Measurements from ENCODE around the gene ELOVL3.
"Not testable (repeated sequence)": the region's sequence is repeated elsewhere in the genome, so short reads cannot be mapped to it uniquely, and the experiment has no call there.

ELOVL3 gene

DNA sequence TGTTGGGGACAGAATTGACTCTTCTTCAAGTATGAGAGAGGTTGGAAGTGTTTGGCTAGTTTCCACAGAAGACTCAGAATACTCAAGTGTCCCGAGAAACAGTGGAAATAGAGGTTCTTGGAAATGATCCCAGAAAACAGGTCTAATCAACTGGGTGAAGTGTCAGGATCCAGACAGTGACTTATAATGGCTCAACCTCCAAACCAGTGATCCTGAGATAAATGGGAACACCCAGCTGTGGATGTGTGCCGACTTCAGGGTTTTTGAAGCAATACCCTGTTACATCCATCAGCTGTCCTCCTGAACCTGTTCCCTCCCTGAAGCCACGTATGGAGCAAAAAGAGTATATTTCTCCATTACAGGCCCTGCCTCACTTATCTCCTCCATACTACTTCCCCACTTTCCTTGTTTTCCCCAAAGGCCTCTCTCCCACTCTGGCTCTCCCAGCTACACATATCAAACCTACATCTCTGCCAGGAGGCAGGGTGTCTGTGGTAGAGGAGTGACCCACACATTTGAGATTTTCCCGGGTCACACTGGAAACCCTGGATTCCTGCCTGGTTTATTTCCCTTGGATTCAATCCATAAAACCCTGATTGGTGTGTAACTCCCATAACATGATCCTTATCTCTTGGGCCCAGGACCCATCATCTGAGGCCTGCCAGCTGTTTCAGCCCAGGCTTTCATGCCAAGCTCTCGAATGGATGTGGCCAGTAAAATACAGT is 17.6 kb upstream of the ELOVL3 start:
- DNase-seq (no peak), ATAC-seq (replicated peaks) (no peak)
- Mint-ChIP-seq H3K27ac (no peak overlapping the region), H3K4me3 (no peak overlapping the region), H3K4me1 (peaks cover 0 to 2% of the 10 kb centered on the region in 2 donors), H3K27me3 (peaks cover 0 to 5% of the 10 kb centered on the region in 2 donors), H3K9me3 (peaks cover 7 to 14% of the 10 kb centered on the region in 2 donors), H3K36me3 (peaks cover 0 to 3% of the 10 kb centered on the region in 2 donors)

DNA sequence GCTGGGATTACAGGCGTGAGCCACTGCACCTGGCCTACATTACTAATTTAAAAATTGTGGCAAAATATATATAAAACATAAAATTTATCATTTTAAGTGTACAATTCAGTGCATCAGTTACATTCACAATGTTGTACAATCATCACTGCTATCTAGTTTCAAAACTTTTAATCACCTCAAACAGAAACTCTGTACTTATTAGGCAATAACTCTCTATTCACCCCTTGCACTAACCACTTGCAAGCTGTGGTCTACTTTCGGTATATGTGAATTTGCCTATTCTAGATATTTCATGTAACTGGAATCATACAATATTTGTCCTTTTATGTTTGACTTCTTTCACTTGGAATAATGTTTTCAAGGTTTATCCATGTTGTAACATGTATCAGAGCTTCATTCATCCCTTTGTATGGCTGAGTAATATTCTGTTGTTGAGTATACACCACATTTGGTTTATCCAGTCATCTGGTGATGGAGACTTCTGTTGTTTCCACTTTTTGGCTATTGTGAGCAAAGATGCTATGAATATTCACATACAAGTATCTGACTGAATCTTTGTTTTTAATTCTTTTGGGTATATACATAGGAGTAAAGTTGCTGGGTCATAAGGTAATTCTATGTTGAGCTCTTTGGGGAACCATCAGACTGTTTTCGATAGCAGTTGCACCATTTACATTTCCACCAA is 14.3 kb upstream of the ELOVL3 start:
- no peak for ATAC-seq (replicated peaks)
- H3K4me3 Mint-ChIP-seq = no peak overlapping the region
- peaks cover 0 to 5% of the 10 kb centered on the region in 2 donors for H3K27me3 Mint-ChIP-seq
- DNase-seq = no peak
- H3K4me1 Mint-ChIP-seq = peaks cover 0 to 5% of the 10 kb centered on the region in 2 donors
- no peak overlapping the region for H3K27ac Mint-ChIP-seq
- no peaks in the 10 kb centered on the region for H3K36me3 Mint-ChIP-seq
- H3K9me3 Mint-ChIP-seq = peaks cover 4% of the 10 kb centered on the region in 2 donors

DNA sequence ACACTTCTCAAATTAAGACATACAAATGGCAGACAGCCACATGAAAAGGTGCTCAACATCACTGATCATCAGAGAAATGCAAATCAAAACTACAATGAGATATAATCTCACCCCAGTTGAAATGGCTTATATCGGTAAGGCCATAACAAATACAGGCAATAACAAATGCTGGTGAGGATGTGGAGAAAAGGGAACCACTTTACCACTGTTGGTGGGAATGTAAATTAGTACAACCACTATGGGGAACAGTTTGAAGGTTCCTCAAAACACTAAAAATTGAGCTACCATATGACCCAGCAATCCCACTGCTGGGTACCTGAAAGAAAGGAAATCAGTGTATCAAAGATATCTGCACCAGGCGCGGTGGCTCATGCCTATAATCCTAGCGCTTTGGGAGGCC is 12.5 kb upstream of the ELOVL3 start:
- not testable (repeated sequence) for H3K4me3 Mint-ChIP-seq; DNase-seq; H3K27ac Mint-ChIP-seq; H3K4me1 Mint-ChIP-seq; H3K27me3 Mint-ChIP-seq; H3K36me3 Mint-ChIP-seq; ATAC-seq (replicated peaks); H3K9me3 Mint-ChIP-seq

DNA sequence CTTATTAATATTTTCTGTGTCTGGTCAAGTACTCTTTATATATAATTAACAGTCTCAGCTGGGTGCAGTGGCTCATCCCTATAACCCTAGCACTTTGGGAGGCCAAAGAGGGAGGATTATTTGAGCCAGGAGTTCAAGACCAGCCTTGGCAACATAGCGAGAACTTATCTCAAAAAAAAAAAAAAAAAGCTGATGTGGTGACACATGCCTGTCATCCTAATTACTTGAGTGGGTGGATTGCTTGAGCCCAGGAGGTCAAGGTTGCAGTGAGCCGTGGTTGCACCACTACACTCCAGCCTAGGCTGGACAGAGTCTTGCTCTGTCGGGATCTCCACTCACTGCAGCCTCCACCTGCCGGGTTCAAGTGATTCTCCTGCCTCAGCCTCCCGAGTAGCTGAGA is 6.7 kb upstream of the ELOVL3 start:
- Mint-ChIP-seq H3K36me3 (no peaks in the 10 kb centered on the region), H3K27ac (no peak overlapping the region), H3K4me1 (no peaks in the 10 kb centered on the region), H3K27me3 (peaks cover 15 to 22% of the 10 kb centered on the region in 2 donors), H3K4me3 (no peak overlapping the region), H3K9me3 (peaks cover 0 to under 1% of the 10 kb centered on the region in 2 donors)
- DNase-seq = no peak
- ATAC-seq (replicated peaks) = no peak

DNA sequence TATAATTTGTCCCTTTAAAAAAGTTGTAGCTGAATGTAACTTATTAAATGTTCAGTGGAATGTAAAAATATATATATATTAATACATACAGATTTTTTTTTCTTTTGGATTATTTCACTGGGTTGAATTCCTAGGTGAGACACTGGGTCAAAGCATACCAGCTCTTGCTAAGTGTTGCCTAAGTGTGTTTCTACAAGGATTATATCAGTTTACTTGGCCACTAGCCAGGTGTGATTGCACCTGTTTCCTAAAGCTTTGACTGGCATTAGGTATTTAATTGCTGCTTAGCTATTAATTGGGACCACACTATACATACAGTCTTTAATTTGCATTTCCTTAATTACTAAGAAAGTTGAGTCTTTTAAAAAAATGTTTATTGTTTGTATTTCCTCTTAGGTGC is 5.5 kb upstream of the ELOVL3 start:
- ATAC-seq (replicated peaks) (no peak), DNase-seq (no peak)
- Mint-ChIP-seq H3K4me3 (no peak overlapping the region), H3K4me1 (peaks cover 0 to 2% of the 10 kb centered on the region in 2 donors), H3K36me3 (no peaks in the 10 kb centered on the region), H3K27me3 (peaks cover 16 to 24% of the 10 kb centered on the region in 2 donors), H3K9me3 (no peaks in the 10 kb centered on the region), H3K27ac (no peak overlapping the region)

DNA sequence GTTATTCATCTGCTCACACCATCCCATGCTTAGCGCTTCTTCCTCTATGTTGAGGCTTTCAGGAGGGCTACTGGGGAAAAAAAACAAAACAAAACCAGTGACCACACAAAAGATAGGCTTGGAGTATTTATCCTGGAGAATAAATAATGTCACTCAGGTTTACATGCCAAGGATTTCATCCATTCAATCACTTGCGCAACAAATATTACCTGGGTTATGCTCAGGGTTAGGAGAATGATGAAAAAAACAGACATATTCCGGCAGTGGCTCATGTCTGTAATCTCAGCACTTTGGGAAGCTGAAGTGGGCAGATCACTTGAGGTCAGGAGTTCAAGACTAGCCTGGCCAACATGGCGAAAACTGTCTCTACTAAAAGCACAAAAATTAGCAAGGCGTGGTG is 3.3 kb upstream of the ELOVL3 start:
- Mint-ChIP-seq H3K36me3 (no peaks in the 10 kb centered on the region), H3K9me3 (no peaks in the 10 kb centered on the region), H3K27me3 (peaks cover 38 to 45% of the 10 kb centered on the region in 2 donors), H3K4me1 (peaks cover 9 to 12% of the 10 kb centered on the region in 2 donors), H3K4me3 (no peak overlapping the region), H3K27ac (no peak overlapping the region)
- ATAC-seq (replicated peaks) (no peak), DNase-seq (no peak)

DNA sequence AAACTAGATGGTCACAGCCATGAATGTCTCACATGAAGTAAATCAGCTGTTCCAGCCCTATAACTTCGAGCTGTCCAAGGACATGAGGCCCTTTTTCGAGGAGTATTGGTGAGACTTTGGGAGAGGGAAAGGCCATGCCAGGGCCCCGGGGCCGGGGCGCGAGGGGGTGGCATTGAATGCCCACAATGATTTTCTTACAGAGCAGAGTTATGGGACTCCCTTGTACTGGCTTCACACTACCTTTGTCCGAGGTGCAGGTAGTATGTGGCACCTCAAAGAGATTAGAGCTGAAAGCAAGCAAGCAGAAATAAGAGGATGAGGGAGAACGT is 407 bp downstream of the ELOVL3 start:
- Mint-ChIP-seq H3K9me3 (no peaks in the 10 kb centered on the region), H3K36me3 (peaks cover 0 to 1% of the 10 kb centered on the region in 2 donors), H3K27ac (no peak overlapping the region), H3K4me1 (peaks cover 18 to 37% of the 10 kb centered on the region in 2 donors), H3K4me3 (peak overlapping the region; percentile 78 to 80), H3K27me3 (peaks cover 60 to 75% of the 10 kb centered on the region in 2 donors)
- ATAC-seq (replicated peaks) (no peak), DNase-seq (no peak)

DNA sequence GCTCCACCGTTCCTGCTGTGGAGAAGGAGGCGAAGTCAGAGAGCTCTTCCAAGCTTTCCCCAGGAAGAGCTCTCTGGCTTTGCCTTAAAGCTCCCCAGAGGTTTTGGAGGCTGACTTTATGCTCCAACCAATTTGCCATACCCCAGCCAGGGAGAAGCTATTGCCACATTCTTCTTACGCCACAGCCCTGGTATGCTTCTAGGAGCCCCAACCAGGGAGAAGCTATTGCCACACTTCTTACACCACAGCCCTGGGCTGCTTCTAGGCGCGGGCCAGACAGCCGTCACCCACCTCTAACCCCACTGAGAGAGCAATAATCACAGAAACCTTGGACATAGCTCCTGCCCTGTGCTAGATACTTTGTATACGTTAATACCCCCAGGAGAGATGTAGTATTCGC is 951 bp downstream of the ELOVL3 start:
- Mint-ChIP-seq H3K36me3 (peaks cover 0 to 1% of the 10 kb centered on the region in 2 donors), H3K9me3 (no peaks in the 10 kb centered on the region), H3K4me1 (peaks cover 18 to 43% of the 10 kb centered on the region in 2 donors), H3K27me3 (peaks cover 64 to 78% of the 10 kb centered on the region in 2 donors), H3K4me3 (peak overlapping the region in 1 of 2 donors; percentile 36), H3K27ac (no peak overlapping the region)
- ATAC-seq (replicated peaks) = no peak
- DNase-seq = no peak

DNA sequence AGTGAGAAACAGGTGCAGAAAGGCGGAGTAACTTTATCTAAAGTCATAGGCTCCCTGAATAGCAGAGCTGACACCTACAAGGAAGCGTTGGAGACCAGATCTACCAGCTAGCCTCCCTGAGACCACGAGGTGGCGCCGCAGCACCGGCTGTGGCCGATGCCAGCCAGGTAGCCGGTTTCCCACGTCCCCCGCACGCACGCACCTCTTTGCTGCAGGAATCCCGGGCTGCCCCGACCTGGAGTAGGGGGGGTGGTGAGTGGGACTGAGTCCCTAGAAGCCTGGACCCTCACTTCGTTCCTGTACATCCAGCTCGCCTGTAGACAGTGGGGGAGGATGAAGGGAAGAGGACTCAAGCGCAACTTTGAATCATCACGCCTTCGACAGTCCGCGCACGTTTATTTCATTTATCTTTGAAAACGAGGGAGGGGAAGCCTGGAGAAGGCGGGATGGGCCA is 3.7 kb downstream of the ELOVL3 start:
- peak overlapping the region; percentile 77 for H3K27ac Mint-ChIP-seq
- peak; percentile 67 to 70 for ATAC-seq (replicated peaks)
- H3K36me3 Mint-ChIP-seq = peaks cover 0 to 1% of the 10 kb centered on the region in 2 donors
- no peaks in the 10 kb centered on the region for H3K9me3 Mint-ChIP-seq
- peak overlapping the region; percentile 80 to 86 for H3K4me3 Mint-ChIP-seq
- H3K4me1 Mint-ChIP-seq = peaks cover 18 to 43% of the 10 kb centered on the region in 2 donors
- H3K27me3 Mint-ChIP-seq = peaks cover 73 to 89% of the 10 kb centered on the region in 2 donors
- peak; percentile 75 for DNase-seq

DNA sequence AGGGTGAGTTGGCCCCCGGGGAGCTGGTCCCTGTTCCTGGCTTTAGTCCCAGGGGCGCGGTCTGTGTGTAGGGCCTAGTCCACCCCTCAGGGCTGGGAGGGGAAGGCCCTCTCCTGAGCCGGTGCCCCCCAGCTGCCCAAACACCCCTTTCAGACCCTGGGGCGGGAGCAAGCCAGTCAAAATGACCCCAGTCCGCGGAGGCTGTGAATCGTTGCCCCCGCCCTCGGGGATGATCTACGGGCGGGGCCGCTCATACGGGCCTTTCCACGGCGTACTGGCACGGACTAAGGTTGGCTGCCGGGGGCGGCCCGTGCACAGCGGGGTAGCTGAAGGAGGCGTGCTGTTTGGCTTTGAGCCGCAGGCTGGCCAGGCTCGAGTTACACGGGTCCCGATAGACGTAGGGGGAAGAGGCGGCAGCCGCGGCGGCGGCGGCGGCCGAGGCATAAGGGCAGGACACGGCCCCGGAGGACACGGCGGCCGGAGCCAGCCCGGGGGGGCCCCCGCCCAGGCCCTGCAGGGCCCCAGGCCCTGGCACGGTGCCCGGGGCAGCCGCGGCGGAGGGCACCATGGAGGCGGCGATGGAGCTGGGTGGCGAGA is 4.3 kb downstream of the ELOVL3 start:
- ATAC-seq (replicated peaks) (peak; percentile 50), DNase-seq (peak; percentile 21)
- Mint-ChIP-seq H3K27me3 (peaks cover 75 to 90% of the 10 kb centered on the region in 2 donors), H3K4me1 (peaks cover 18 to 43% of the 10 kb centered on the region in 2 donors), H3K4me3 (peak overlapping the region; percentile 80 to 86), H3K27ac (peak overlapping the region; percentile 77), H3K36me3 (peaks cover 0 to 1% of the 10 kb centered on the region in 2 donors), H3K9me3 (no peaks in the 10 kb centered on the region)

DNA sequence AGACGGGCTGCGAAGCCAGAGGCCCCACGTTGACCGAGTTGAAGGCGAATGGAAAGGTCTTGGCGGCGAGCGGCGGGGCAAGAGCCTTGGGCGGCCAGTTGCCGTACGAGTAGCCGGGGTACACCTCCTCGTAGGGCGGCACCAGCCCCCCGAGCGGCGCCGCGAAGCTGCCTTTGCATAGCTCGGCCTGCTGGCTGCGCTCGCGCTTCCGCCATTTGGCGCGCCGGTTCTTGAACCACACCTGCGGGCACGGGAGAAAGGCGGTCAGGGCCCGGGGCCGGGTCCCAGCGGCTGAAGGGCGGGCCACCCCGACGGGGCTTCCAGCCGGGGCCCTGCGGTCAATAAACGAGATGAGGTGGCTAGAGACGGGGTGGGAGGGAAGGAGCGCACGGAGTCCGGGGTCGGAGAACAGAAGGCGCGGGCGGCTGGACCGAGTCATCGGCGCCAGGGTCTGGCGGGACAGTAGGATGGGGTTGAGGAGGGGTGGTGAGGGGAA is 4.8 kb downstream of the ELOVL3 start:
- peak; percentile 15 for DNase-seq

DNA sequence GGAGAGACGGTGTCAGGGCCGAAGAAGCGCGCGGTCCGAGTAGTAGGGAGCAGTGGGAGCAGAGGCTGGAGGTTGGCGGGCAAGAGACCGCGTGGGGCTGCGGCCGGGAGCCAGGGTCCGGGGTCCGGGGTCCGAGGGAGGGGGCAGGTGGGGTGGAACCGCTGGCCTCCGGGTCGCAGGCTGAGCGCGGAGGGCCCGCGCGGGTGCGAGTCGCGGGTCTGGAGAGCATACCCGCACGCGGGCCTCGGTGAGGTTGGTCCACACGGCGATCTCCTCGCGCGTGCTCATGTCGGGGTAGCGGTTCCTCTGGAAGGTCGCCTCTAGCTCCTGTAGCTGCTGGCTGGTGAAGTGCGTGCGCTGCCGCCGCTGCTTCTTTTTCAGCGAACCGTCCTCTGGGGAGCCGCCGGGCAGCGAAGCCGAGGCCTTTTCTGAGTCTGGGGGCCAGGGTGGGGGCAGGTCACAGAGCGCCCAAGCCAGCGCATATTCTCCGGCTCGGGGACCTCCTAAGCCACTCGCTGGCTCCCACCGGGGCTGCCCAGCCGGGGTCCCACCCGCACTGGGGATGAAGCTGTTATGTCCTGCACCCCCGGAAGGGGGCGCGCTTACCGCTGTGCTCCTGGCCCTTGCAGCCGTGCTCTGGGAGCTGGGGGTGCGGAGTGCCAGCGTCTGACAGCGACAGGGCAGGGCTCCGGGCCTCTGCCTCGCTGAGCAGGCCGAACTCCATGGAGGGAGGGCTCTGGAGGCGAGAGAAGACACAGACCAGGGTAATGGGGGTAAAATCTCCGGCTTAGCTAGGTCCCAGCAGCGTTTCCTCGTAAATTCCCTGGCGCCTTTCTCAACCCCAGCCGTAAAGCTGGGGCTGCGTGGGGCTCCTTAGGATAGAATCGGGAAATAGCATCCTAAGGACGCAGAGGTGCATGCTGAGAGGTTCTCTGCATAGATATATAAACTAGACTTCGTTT is 5.5 kb downstream of the ELOVL3 start:
- peak; percentile 46 for DNase-seq

More for the DNA sequence above, 4.8 kb downstream of the ELOVL3 start:
- Mint-ChIP-seq H3K27me3 (peaks cover 76 to 91% of the 10 kb centered on the region in 2 donors), H3K9me3 (no peaks in the 10 kb centered on the region), H3K36me3 (peaks cover 0 to 1% of the 10 kb centered on the region in 2 donors), H3K4me3 (peak overlapping the region; percentile 80 to 86), H3K4me1 (peaks cover 15 to 38% of the 10 kb centered on the region in 2 donors), H3K27ac (peak overlapping the region; percentile 72)
- peak; percentile 12 to 27 for ATAC-seq (replicated peaks)

DNA sequence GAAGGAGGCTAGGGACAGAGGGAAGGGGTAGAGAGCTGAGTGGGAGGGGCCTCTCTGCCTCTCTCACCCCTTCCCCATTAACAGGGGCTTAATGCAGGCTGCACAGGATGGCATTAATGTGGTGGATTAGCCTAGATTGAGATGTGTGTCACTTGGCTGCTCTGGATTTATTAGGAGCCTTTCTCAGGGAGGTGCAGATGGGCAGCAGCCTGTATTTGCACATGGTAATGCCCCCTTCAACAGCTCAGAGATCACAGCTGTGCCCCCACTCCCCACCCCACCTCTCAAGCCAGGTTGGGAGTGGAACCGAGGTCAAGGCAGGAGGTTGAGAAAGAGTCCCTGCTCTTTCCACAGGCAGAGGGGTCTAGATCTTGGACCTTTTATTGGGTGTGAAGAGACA is 7.9 kb downstream of the ELOVL3 start:
- Mint-ChIP-seq H3K4me3 (no peak overlapping the region), H3K27me3 (peaks cover 63 to 74% of the 10 kb centered on the region in 2 donors), H3K36me3 (peaks cover 0 to 1% of the 10 kb centered on the region in 2 donors), H3K9me3 (no peaks in the 10 kb centered on the region), H3K27ac (peak overlapping the region; percentile 27), H3K4me1 (peaks cover 8 to 31% of the 10 kb centered on the region in 2 donors)
- DNase-seq (no peak), ATAC-seq (replicated peaks) (no peak)

More for the DNA sequence above, 5.5 kb downstream of the ELOVL3 start:
- ATAC-seq (replicated peaks) = peak; percentile 49 to 62
- Mint-ChIP-seq H3K27ac (peak overlapping the region; percentile 72), H3K27me3 (peaks cover 75 to 91% of the 10 kb centered on the region in 2 donors), H3K4me3 (peak overlapping the region; percentile 80 to 86), H3K36me3 (peaks cover 0 to 1% of the 10 kb centered on the region in 2 donors), H3K4me1 (peaks cover 10 to 31% of the 10 kb centered on the region in 2 donors), H3K9me3 (no peaks in the 10 kb centered on the region)
